ENCODE data around the gene ZBTB20.

The ZBTB20 gene

DNA sequence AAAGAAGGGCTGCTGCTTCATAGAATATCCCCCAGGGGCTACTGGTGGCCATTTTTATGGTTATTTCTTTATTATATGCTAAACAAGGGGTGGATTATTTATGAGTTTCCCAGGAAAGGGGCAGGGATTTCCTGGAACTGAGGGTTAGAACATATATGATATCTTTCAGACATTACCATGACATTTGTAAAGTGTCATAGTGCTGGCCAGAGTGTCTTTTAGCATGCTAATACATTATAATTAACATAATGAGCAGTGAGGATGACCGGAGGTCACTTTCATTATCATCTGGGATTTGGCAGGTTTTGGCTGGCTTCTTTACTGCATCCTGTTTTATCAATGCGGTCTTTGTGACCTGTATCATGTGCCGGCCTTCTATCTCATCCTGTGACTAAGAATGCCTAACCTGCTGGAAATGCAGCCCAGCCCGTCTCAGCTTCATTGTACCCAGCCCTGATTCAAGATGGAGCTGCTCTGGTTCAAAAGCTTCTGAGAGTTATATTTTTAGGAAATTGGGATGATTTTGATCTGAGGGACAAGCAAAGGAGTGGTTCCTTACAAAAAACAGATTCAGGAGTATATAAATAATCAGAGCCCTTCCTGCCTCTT, 9.1 kb upstream of the ZBTB20 start:
- no peak overlapping the region for H3K27ac ChIP-seq (ENCODE audit: low read depth, low read length)
- H3K4ac ChIP-seq (ENCODE audit: low read depth, low read length): no peak overlapping the region
- no peaks in the 10 kb centered on the region for H3K27me3 ChIP-seq (ENCODE audit: insufficient read depth, low read length, poor library complexity)
- WGBS (ENCODE audit: extremely low coverage, insufficient coverage, low lambda C conversion rate): no CpG with 5 or more reads among the region's 4 CpGs
- H3K23ac ChIP-seq (ENCODE audit: low read length): no peak overlapping the region
- H3K79me2 ChIP-seq (ENCODE audit: control insufficient read depth, insufficient read depth, low read length): no peaks in the 10 kb centered on the region
- H2BK120ac ChIP-seq (ENCODE audit: low read depth, low read length): no peak overlapping the region
- H3K4me1 ChIP-seq (ENCODE audit: control insufficient read depth, low read depth, low read length): no peaks in the 10 kb centered on the region
- H3K4me2 ChIP-seq (ENCODE audit: low read length): no peak overlapping the region
- H3K9ac ChIP-seq (ENCODE audit: low read length): no peak overlapping the region
- no peak overlapping the region for H3K56ac ChIP-seq (ENCODE audit: low read length)
- no peak overlapping the region for H2AK5ac ChIP-seq (ENCODE audit: low read length)
- H2BK15ac ChIP-seq (replicated peaks; ENCODE audit: low read depth): peak overlapping the region; percentile 2
- no peak overlapping the region for H3K4me3 ChIP-seq (ENCODE audit: low read length)
- H3K36me3 ChIP-seq (ENCODE audit: control insufficient read depth, insufficient read depth, low read length): no peaks in the 10 kb centered on the region
- no peak overlapping the region for H3K18ac ChIP-seq (ENCODE audit: low read length)
- no peak overlapping the region for H4K8ac ChIP-seq (ENCODE audit: low read depth, low read length)
- peak; percentile 16 for DNase-seq
- H4K5ac ChIP-seq (ENCODE audit: low read length): no peak overlapping the region
- H2BK5ac ChIP-seq (ENCODE audit: low read length): no peak overlapping the region
- H3K79me1 ChIP-seq (ENCODE audit: low read length): no peaks in the 10 kb centered on the region

DNA sequence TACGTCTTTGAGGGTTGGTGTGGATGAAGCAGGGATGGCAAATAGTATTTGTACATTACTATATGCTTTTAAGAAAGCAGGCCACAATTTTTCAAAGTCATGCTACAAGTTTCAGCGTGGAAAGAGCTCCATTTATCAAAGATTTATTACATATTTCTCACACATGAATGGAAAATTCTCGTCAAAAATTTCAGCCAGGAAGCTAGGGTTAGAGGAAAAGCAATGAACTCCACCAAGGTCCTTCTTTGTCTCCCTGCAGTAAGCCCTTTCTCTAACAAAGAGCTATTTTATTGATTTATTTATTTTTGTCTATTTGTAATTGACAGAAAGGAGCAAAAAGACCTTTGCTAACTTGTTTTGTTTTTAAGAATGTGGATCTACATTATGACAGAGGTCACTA, 7.5 kb upstream of the ZBTB20 start:
- Histone ChIP-seq H2BK15ac (replicated peaks; ENCODE audit: low read depth) (no peak overlapping the region), H2AK5ac (ENCODE audit: low read length) (no peak overlapping the region), H3K4me2 (ENCODE audit: low read length) (no peak overlapping the region), H3K27ac (ENCODE audit: low read depth, low read length) (no peak overlapping the region), H3K4me3 (ENCODE audit: low read length) (no peak overlapping the region), H3K4me1 (ENCODE audit: control insufficient read depth, low read depth, low read length) (no peaks in the 10 kb centered on the region), H3K27me3 (ENCODE audit: insufficient read depth, low read length, poor library complexity) (no peaks in the 10 kb centered on the region), H3K79me1 (ENCODE audit: low read length) (no peaks in the 10 kb centered on the region), H3K9ac (ENCODE audit: low read length) (no peak overlapping the region), H4K8ac (ENCODE audit: low read depth, low read length) (no peak overlapping the region), H3K4ac (ENCODE audit: low read depth, low read length) (no peak overlapping the region), H2BK5ac (ENCODE audit: low read length) (no peak overlapping the region), H4K5ac (ENCODE audit: low read length) (no peak overlapping the region), H3K36me3 (ENCODE audit: control insufficient read depth, insufficient read depth, low read length) (no peaks in the 10 kb centered on the region), H3K23ac (ENCODE audit: low read length) (no peak overlapping the region), H2BK120ac (ENCODE audit: low read depth, low read length) (no peak overlapping the region), H3K79me2 (ENCODE audit: control insufficient read depth, insufficient read depth, low read length) (no peaks in the 10 kb centered on the region), H3K18ac (ENCODE audit: low read length) (no peak overlapping the region), H3K56ac (ENCODE audit: low read length) (no peak overlapping the region)
- WGBS (ENCODE audit: extremely low coverage, insufficient coverage, low lambda C conversion rate): no CpG with 5 or more reads among the region's 3 CpGs
- DNase-seq: no peak

DNA sequence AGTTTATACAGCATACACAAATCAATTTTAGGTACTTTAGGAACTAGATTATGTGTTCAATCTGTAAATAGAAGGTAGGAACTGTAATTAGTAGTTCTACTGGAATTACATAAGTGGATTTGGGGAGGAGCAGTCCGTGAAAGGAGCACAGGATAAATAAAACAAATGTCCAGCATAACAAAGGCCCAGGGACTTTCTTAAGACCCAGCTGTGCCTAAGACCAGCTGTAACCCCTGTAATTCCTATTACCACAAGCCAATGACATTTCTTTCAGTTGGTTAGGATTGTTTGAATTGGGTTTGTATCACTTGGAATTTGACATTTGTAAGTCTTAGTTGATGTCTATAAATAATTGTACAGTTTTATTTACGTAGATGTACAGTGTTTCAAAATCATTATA, 4.8 kb upstream of the ZBTB20 start:
- H3K56ac ChIP-seq (ENCODE audit: low read length): no peak overlapping the region
- H3K9ac ChIP-seq (ENCODE audit: low read length): no peak overlapping the region
- no peak overlapping the region for H4K5ac ChIP-seq (ENCODE audit: low read length)
- no peaks in the 10 kb centered on the region for H3K36me3 ChIP-seq (ENCODE audit: control insufficient read depth, insufficient read depth, low read length)
- H3K79me1 ChIP-seq (ENCODE audit: low read length): no peaks in the 10 kb centered on the region
- no peak overlapping the region for H2BK5ac ChIP-seq (ENCODE audit: low read length)
- DNase-seq: no peak
- H3K4me2 ChIP-seq (ENCODE audit: low read length): no peak overlapping the region
- H2BK120ac ChIP-seq (ENCODE audit: low read depth, low read length): no peak overlapping the region
- no peak overlapping the region for H3K27ac ChIP-seq (ENCODE audit: low read depth, low read length)
- no peak overlapping the region for H3K23ac ChIP-seq (ENCODE audit: low read length)
- no peak overlapping the region for H3K4me3 ChIP-seq (ENCODE audit: low read length)
- H3K79me2 ChIP-seq (ENCODE audit: control insufficient read depth, insufficient read depth, low read length): no peaks in the 10 kb centered on the region
- no peak overlapping the region for H2AK5ac ChIP-seq (ENCODE audit: low read length)
- H3K4me1 ChIP-seq (ENCODE audit: control insufficient read depth, low read depth, low read length): no peaks in the 10 kb centered on the region
- no peak overlapping the region for H3K18ac ChIP-seq (ENCODE audit: low read length)
- no peak overlapping the region for H2BK15ac ChIP-seq (replicated peaks; ENCODE audit: low read depth)
- no peak overlapping the region for H3K4ac ChIP-seq (ENCODE audit: low read depth, low read length)
- H3K27me3 ChIP-seq (ENCODE audit: insufficient read depth, low read length, poor library complexity): no peaks in the 10 kb centered on the region
- 100% methylated on average over 1 of the region's 2 CpGs for WGBS (ENCODE audit: extremely low coverage, insufficient coverage, low lambda C conversion rate)
- no peak overlapping the region for H4K8ac ChIP-seq (ENCODE audit: low read depth, low read length)

DNA sequence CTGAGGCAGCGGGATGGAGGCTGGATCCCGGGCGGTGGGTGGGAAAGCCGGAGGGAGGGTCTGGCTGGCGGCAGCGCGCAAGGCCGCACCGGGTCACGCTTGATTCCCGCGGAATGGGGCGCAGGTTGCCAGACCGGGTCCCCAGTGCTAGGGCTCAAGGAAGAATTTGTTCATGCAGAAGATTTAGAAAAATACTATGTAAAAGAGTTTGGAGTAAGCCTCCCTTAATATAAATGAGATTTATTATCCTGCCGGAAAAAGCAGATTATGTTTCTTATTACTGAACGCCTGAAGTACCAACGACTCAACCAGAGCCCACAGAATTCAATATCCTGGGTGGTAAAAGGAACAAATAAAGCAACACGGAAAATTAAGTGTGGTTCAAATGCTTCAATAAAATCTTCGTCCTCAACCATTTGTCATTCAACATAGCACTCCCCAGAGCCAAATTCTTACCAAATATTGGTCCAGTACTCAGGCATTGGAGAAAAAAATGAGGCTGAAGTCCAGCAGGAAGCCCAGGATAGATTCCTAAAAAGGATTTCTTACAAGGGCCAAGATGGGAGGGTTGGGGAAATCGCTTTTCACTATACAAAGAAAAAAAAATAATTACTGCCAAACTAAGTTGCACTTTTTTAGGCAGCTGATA, 1.2 kb upstream of the ZBTB20 start:
- Histone ChIP-seq H2AK5ac (ENCODE audit: low read length) (no peak overlapping the region), H3K36me3 (ENCODE audit: control insufficient read depth, insufficient read depth, low read length) (no peaks in the 10 kb centered on the region), H2BK5ac (ENCODE audit: low read length) (peak overlapping the region; percentile 55), H2BK15ac (replicated peaks; ENCODE audit: low read depth) (no peak overlapping the region), H3K9ac (ENCODE audit: low read length) (peak overlapping the region; percentile 82), H2BK120ac (ENCODE audit: low read depth, low read length) (no peak overlapping the region), H3K23ac (ENCODE audit: low read length) (no peak overlapping the region), H3K4me2 (ENCODE audit: low read length) (peak overlapping the region; percentile 21), H3K4me3 (ENCODE audit: low read length) (peak overlapping the region; percentile 68), H3K27ac (ENCODE audit: low read depth, low read length) (peak overlapping the region; percentile 63), H3K4me1 (ENCODE audit: control insufficient read depth, low read depth, low read length) (no peaks in the 10 kb centered on the region), H3K56ac (ENCODE audit: low read length) (peak overlapping the region; percentile 91), H3K79me2 (ENCODE audit: control insufficient read depth, insufficient read depth, low read length) (no peaks in the 10 kb centered on the region), H4K8ac (ENCODE audit: low read depth, low read length) (peak overlapping the region; percentile 28), H3K18ac (ENCODE audit: low read length) (peak overlapping the region; percentile 60), H3K4ac (ENCODE audit: low read depth, low read length) (no peak overlapping the region), H4K5ac (ENCODE audit: low read length) (no peak overlapping the region), H3K27me3 (ENCODE audit: insufficient read depth, low read length, poor library complexity) (no peaks in the 10 kb centered on the region), H3K79me1 (ENCODE audit: low read length) (no peaks in the 10 kb centered on the region)
- WGBS (ENCODE audit: extremely low coverage, insufficient coverage, low lambda C conversion rate): no CpG with 5 or more reads among the region's 20 CpGs
- no peak for DNase-seq

DNA sequence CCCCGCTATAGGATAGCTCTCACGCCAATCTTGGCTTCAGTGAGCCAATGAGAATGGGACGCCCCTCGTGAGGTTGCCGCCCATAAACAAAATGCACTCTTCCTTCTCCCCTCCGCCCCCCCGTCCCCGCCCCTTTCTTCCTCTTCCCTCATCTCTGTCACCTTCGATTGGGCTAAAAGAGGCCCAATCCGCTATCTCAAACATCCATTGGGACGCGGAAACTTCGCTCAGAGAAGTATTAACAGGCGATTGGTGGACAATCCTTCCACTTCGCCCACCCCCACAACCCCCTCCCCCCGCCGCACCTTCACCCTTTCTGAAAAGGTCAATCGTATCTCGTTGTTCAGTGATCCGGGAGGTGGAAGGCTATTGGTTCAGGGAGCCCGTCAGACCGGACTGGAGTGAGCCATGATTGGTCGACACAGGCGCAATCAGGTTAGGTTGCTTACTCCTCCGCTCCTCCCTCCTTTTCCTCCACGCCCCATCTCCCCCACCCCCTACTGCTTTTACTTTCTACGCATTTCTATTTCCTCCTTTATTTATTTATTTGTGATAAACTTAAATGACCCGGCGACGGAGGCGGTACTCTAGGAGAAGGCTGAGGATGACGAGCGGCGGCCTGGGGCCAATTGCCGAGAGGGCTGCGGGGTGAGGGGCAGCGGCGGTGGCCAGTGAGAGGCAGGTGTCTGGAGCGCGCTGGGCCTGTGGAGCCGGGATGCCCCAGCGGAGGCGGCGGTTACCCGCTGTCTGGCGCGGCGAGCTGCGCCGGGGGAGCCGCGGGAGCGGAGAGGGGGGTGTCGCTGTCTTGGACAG, 447 bp upstream of the ZBTB20 start:
- no CpG with 5 or more reads among the region's 54 CpGs for WGBS (ENCODE audit: extremely low coverage, insufficient coverage, low lambda C conversion rate)
- Histone ChIP-seq H3K4me2 (ENCODE audit: low read length) (peak overlapping the region; percentile 21), H2AK5ac (ENCODE audit: low read length) (no peak overlapping the region), H3K27ac (ENCODE audit: low read depth, low read length) (peak overlapping the region; percentile 63), H3K9ac (ENCODE audit: low read length) (peak overlapping the region; percentile 82), H3K36me3 (ENCODE audit: control insufficient read depth, insufficient read depth, low read length) (no peaks in the 10 kb centered on the region), H3K23ac (ENCODE audit: low read length) (no peak overlapping the region), H3K18ac (ENCODE audit: low read length) (peak overlapping the region; percentile 24), H3K56ac (ENCODE audit: low read length) (peak overlapping the region; percentile 91), H2BK5ac (ENCODE audit: low read length) (peak overlapping the region; percentile 55), H2BK120ac (ENCODE audit: low read depth, low read length) (no peak overlapping the region), H4K5ac (ENCODE audit: low read length) (no peak overlapping the region), H3K4me3 (ENCODE audit: low read length) (peak overlapping the region; percentile 68), H3K27me3 (ENCODE audit: insufficient read depth, low read length, poor library complexity) (no peaks in the 10 kb centered on the region), H3K4me1 (ENCODE audit: control insufficient read depth, low read depth, low read length) (no peaks in the 10 kb centered on the region), H3K79me2 (ENCODE audit: control insufficient read depth, insufficient read depth, low read length) (no peaks in the 10 kb centered on the region), H2BK15ac (replicated peaks; ENCODE audit: low read depth) (no peak overlapping the region), H3K79me1 (ENCODE audit: low read length) (no peaks in the 10 kb centered on the region), H3K4ac (ENCODE audit: low read depth, low read length) (no peak overlapping the region), H4K8ac (ENCODE audit: low read depth, low read length) (no peak overlapping the region)
- DNase-seq: peak; percentile 100
